ENCODE data around the gene FAM53A. TPM values are rescaled to one million over a fixed set of nuclear protein-coding genes. Genes with fewer than 3 reads are reported as not detected.

The FAM53A gene
- total and polyA plus RNA-seq, 2 of the 4 experiments (the other 2 are of a cell fraction) = 2.0 to 3.1 TPM

- CTCF ChIA-PET = no interaction called here
- BruUV-seq (replicated peaks) = no TSS peak
- 44% methylated on average over 11 of the region's 21 CpGs; no CpG with 5 or more reads in 1 of the 2 experiments for WGBS, 2 experiments (ENCODE audit: extremely low coverage in 2 of 2, insufficient read length in 1 of 2)
These were observed 73.2 kb downstream of the FAM53A start for GRCh38 chr4:1610791-1611500.

More at GRCh38 chr4:1610791-1611500, 73.2 kb downstream of the FAM53A start:
- Histone ChIP-seq H2BK120ac (ENCODE audit: low read depth, low read length) (no peak overlapping the region), H3K4me1 (ENCODE audit: control insufficient read depth, insufficient read depth, low read length) (no peaks in the 10 kb centered on the region), H2BK15ac (ENCODE audit: low read depth, low read length) (no peak overlapping the region), H3K79me1 (ENCODE audit: low read depth in 1 of 2, low read length in 2 of 2) (no peaks in the 10 kb centered on the region), H3K9ac (ENCODE audit: low read depth, low read length) (no peak overlapping the region), H3K9me3 (ENCODE audit: control insufficient read depth, insufficient read depth, low read length) (no peaks in the 10 kb centered on the region), H3K27me3 (ENCODE audit: control insufficient read depth, insufficient read depth, low read length) (peaks cover 3% of the 10 kb centered on the region; the same call in 1 of the 2 replicates), H3K4ac (ENCODE audit: low read depth, low read length) (no peak overlapping the region), H3K56ac (ENCODE audit: extremely low read depth, insufficient read depth, low read length) (no peak overlapping the region), H4K20me1 (ENCODE audit: insufficient read depth, low read length) (no peaks in the 10 kb centered on the region; the same call in none of the 2 replicates), H2BK20ac (ENCODE audit: low read depth, low read length) (no peak overlapping the region), H3K4me3 (ENCODE audit: insufficient read depth, low read depth, low read length) (no peak overlapping the region), H2AFZ (replicated peaks; ENCODE audit: low read length, poor library complexity) (no peak overlapping the region), H3K4me2 (ENCODE audit: low read depth, low read length) (no peak overlapping the region), H3K18ac (ENCODE audit: low read depth, low read length) (no peak overlapping the region), H4K5ac (ENCODE audit: low read depth, low read length) (no peak overlapping the region), H3K27ac (ENCODE audit: insufficient read depth, low read length) (no peak overlapping the region), H3K36me3 (ENCODE audit: control insufficient read depth, insufficient read depth, low read length) (no peaks in the 10 kb centered on the region), H2BK5ac (ENCODE audit: low read depth, low read length, poor library complexity, severe bottlenecking) (no peak overlapping the region), H3K14ac (replicated peaks; ENCODE audit: low read depth, low read length) (no peak overlapping the region), H3K23ac (ENCODE audit: low read depth, low read length) (no peak overlapping the region), H2AK5ac (ENCODE audit: low read depth, low read length) (no peak overlapping the region), H4K8ac (ENCODE audit: low read depth in 2 of 2, low read length in 2 of 2) (no peak overlapping the region), H4K91ac (ENCODE audit: insufficient read depth, low read depth, low read length) (no peak overlapping the region), H3K9me1 (ENCODE audit: insufficient read depth, low read length) (no peaks in the 10 kb centered on the region; the same call in 1 of the 2 replicates), H2AK9ac (replicated peaks; ENCODE audit: low read depth, low read length, poor library complexity) (no peak overlapping the region)
- no peak for DNase-seq
- POLR2A ChIA-PET (ENCODE audit: unreplicated experiment) = no interaction called here
- in situ Hi-C loops (cut with MboI; ENCODE audit: low sequenced_read_pairs) (no loop called here), intact Hi-C loops (cut with micrococcal nuclease) (no loop called here), dilution Hi-C loops (cut with HindIII; ENCODE audit: low sequenced_read_pairs, unreplicated experiment) (no loop called here)
- no peak for ATAC-seq (ENCODE audit: low read depth)
- no peak for TF ChIP-seq MAZ (IDR thresholded peaks at IDR 0.05; ENCODE audit: borderline replicate concordance, low read depth, low read length)
